GM13977 (cell line): ENCODE data around the gene KLHL10.

Experiments
- DNase-seq: peaks from one replicate; pipeline ENCODE4 v3.0.0; 2012; ENCODE audit warnings: low spot score
- in situ Hi-C: fragments of 300-500 bp; cut with MboI; formaldehyde crosslinking; loops from one replicate; pipeline ENCODE4 v1.12.0; 2022; ENCODE audit warnings: low sequenced_read_pairs, low pct_unique_long_range_greater_than_20kb, mixed read lengths, inconsistent platforms; ENCODE audit not compliant: unreplicated experiment
- TF ChIP-seq, protein P1 (sequence below): IDR thresholded peaks from 2 replicates; pipeline ENCODE4 v1.5.1; 2012; ENCODE audit warnings: mild to moderate bottlenecking, control low read depth; ENCODE audit not compliant: insufficient read depth; ENCODE audit errors: extremely low read depth, missing control alignments

The KLHL10 gene

DNA sequence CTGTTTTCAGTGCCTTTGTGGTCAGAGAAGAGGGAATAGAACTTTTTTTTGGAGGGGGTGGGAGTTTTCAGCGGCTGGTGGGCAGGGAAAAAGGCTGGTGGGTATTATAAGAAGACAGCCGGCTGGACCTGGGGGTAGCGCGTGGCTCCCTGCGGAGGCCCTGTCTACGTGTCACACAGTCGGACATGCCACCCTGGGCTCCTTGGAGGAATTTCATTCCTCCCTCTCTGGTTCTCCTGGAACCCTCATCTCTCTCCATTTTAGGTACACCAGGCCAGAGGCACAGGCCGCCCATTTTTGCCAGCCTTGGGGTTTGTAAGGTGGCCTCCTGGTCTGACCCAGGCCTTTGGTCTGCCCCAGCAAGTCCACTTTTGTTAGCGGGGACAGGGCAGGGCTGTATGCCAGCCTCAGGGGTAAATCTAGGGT is 23.9 kb upstream of the KLHL10 start:
- DNase-seq, result no peak
- in situ Hi-C loops, result no loop called here
- TF ChIP-seq, protein P1, sequence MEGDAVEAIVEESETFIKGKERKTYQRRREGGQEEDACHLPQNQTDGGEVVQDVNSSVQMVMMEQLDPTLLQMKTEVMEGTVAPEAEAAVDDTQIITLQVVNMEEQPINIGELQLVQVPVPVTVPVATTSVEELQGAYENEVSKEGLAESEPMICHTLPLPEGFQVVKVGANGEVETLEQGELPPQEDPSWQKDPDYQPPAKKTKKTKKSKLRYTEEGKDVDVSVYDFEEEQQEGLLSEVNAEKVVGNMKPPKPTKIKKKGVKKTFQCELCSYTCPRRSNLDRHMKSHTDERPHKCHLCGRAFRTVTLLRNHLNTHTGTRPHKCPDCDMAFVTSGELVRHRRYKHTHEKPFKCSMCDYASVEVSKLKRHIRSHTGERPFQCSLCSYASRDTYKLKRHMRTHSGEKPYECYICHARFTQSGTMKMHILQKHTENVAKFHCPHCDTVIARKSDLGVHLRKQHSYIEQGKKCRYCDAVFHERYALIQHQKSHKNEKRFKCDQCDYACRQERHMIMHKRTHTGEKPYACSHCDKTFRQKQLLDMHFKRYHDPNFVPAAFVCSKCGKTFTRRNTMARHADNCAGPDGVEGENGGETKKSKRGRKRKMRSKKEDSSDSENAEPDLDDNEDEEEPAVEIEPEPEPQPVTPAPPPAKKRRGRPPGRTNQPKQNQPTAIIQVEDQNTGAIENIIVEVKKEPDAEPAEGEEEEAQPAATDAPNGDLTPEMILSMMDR, result no peak

DNA sequence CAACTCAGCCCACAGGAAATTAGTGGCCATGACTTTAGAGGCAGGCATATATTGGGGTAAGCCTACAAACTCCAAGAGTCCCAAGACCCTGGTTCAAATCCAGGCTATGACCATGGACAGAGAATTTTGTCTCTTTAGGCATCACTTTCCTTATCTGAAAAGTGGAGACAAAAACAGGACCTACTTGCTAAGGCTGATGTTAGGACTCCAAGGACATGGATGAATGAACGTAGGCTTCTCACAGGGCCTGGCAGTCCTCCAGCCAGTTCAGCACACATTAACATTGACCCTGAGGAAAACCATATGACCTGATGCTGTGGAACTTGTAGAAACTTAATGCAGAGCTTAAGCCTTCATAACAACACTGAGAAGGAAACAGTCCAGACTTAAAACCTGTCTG is 23.4 kb upstream of the KLHL10 start:
- in situ Hi-C loops, result no loop called here
- TF ChIP-seq, protein P1, result no peak
- no peak for DNase-seq

DNA sequence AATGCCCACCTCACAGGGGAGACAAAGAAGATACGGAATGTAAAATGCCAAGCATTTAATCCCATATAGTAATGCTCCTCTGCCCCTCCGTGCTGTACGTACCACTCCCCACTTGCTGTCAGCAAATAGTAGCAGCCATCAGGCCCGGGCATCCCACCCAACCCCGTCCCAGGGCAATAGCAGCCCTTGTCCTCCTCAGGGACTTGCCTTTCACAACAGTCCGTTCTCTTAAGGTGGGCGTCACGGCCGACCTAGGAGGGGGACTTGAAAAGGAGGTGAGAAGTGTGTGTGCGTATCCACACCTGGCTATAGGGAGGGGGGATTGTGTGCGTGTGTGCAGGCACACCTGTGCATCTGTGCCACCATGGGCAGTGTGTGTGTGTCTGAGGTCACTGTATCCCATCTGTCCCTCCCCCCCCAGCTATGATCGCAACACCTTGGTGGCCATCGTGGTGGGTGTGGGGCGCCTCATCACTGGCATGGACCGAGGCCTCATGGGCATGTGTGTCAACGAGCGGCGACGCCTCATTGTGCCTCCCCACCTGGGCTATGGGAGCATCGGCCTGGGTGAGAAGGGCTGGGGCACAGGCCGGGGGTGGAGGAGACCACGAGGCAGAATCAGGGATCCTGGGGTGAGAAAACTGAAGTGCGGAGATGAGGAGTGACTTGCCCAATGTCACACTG is 20.8 kb upstream of the KLHL10 start:
- in situ Hi-C loops, result no loop called here
- DNase-seq, result no peak
- TF ChIP-seq, protein P1, result no peak

DNA sequence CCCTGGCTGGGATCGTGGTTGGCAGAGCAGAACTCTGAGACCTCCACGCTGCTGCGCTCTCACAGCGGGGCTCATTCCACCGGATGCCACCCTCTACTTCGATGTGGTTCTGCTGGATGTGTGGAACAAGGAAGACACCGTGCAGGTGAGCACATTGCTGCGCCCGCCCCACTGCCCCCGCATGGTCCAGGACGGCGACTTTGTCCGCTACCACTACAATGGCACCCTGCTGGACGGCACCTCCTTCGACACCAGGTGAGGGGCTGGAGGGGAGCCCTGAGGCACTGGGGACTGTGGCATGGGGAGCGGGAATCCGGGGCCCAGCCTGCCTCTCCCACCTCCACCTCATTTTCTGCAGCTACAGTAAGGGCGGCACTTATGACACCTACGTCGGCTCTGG is 19.6 kb upstream of the KLHL10 start:
- DNase-seq, result no peak
- in situ Hi-C loops, result no loop called here
- TF ChIP-seq, protein P1, result no peak

DNA sequence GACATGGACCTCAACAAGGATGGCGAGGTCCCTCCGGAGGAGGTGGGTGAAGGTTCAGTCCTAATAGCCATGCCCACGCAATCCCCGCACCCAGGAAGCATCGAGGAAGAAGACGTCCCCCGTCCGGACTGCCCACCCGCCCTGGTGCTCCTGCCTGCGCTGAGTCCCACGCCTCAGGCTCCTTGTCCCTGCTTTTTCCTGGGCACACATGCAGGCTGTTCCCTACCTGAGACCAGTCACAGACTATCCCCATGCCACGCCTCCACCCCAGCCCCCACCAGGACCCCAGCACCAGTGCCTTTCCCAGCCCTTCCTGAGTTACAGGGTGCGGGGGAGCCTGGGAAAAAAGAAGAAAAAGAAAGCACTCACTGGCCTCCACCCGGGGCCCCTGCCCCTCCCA is 15.8 kb upstream of the KLHL10 start:
- TF ChIP-seq, protein P1, result no peak
- in situ Hi-C loops, result no loop called here
- no peak for DNase-seq

DNA sequence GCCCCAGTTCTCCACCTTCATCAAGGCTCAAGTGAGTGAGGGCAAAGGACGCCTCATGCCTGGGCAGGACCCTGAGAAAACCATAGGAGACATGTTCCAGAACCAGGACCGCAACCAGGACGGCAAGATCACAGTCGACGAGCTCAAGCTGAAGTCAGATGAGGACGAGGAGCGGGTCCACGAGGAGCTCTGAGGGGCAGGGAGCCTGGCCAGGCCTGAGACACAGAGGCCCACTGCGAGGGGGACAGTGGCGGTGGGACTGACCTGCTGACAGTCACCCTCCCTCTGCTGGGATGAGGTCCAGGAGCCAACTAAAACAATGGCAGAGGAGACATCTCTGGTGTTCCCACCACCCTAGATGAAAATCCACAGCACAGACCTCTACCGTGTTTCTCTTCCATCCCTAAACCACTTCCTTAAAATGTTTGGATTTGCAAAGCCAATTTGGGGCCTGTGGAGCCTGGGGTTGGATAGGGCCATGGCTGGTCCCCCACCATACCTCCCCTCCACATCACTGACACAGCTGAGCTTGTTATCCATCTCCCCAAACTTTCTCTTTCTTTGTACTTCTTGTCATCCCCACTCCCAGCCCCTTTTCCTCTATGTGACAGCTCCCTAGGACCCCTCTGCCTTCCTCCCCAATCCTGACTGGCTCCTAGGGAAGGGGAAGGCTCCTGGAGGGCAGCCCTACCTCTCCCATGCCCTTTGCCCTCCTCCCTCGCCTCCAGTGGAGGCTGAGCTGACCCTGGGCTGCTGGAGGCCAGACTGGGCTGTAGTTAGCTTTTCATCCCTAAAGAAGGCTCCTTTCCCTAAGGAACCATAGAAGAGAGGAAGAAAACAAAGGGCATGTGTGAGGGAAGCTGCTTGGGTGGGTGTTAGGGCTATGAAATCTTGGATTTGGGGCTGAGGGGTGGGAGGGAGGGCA is 15.1 kb upstream of the KLHL10 start:
- DNase-seq, result no peak
- TF ChIP-seq, protein P1, result no peak
- in situ Hi-C loops, result no loop called here
